K562 (cell line): ENCODE data around the gene PRR5. TPM values are rescaled to one million over a fixed set of nuclear protein-coding genes. Genes with fewer than 3 reads are reported as not detected.

ENCODE experiments used
- ATAC-seq: fragments of 200-7000 bp; cut with Tn5 transposase; 3 replicates; pipeline ENCODE4 v1.9.1; 2020; ENCODE audit warnings: moderate library complexity
- BruUV-seq: library from RNA; stranded (reverse); fragments of 400-500 nt; replicated peaks from 2 replicates; lab custom pipeline; 2021; lab: Mats Ljungman, UMichigan
- CTCF ChIA-PET: fragments of 300-600 bp; formaldehyde crosslinking; extraction: SDS; loops from one replicate; lab custom pipeline; 2021; ENCODE audit warnings: low intra/inter-chr PET ratio; lab: Yijun Ruan, JAX
- POLR2A ChIA-PET: fragments of 300-600, 350-650 bp; sonication (Branson Sonifier 250); formaldehyde crosslinking; extraction: SDS; loops from one replicate; lab custom pipeline; 2021; ENCODE audit warnings: antibody characterized with exemption, inconsistent platforms; lab: Yijun Ruan, JAX
- DNase-seq, 4 experiments: peaks; one replicate each; pipeline versions ENCODE4 v3.0.0 to v3.0.0-alpha.2; 2011 to 2018; ENCODE audit warnings: low spot score in 3 of 4, mixed read lengths in 3 of 4; ENCODE audit errors: extremely low read depth in 1 of 4
- FAIRE-seq: peaks from 2 replicates; lab custom pipeline; 2011; peaks lifted over from hg19 to GRCh38; lab: Jason Lieb, UNC
- H2AFZ ChIP-seq: 2 replicates; pipeline ENCODE4 v1.6.0; 2011; ENCODE audit warnings: low read depth, low read length, control low read depth, inconsistent platforms
- H3K27ac ChIP-seq: fragments of 200-600 bp; 3 replicates; pipeline ENCODE4 v1.8.0; 2011; ENCODE audit warnings: low read depth, mild to moderate bottlenecking, control low read depth, inconsistent platforms, low read length, moderate library complexity, mixed read lengths; ENCODE audit errors: extremely low read depth
- H3K27me3 ChIP-seq, 2 experiments: fragments of 300-600 bp in 1 of 2; 2 replicates in 1 of 2; 3 replicates in 1 of 2; pipeline versions ENCODE4 v1.6.0 to v1.8.0; 2011; ENCODE audit warnings: inconsistent platforms in 2 of 2, low read length in 2 of 2, mild to moderate bottlenecking in 1 of 2, mixed read lengths in 1 of 2, moderate library complexity in 1 of 2; ENCODE audit not compliant: control insufficient read depth in 2 of 2, insufficient read depth in 2 of 2
- H3K36me3 ChIP-seq: fragments of 300-600 bp; 3 replicates; pipeline ENCODE4 v1.8.0; 2011; ENCODE audit warnings: mild to moderate bottlenecking, low read length, inconsistent platforms; ENCODE audit not compliant: control insufficient read depth, insufficient read depth
- H3K4me1 ChIP-seq, 2 experiments: fragments of 200-600 bp in 1 of 2; replicated peaks in 1 of 2; 2 replicates in 1 of 2; 3 replicates in 1 of 2; pipeline versions ENCODE4 v1.5.1 to v1.8.0; 2011; ENCODE audit warnings: inconsistent platforms in 2 of 2, low read length in 2 of 2, mild to moderate bottlenecking in 1 of 2, mixed read lengths in 1 of 2, moderate library complexity in 1 of 2; ENCODE audit not compliant: control insufficient read depth in 2 of 2, insufficient read depth in 2 of 2
- H3K4me2 ChIP-seq: 2 replicates; pipeline ENCODE4 v1.6.1; 2011; ENCODE audit warnings: low read length, control low read depth, inconsistent platforms, mixed read lengths; ENCODE audit not compliant: insufficient read depth
- H3K4me3 ChIP-seq: fragments of 200-600 bp; sonication (generic), shearing (Covaris generic); 2 replicates; pipeline ENCODE4 v1.5.1; 2016; ENCODE audit warnings: control low read depth, inconsistent platforms
- H3K79me2 ChIP-seq: fragments of 200-600 bp; 3 replicates; pipeline ENCODE4 v1.8.0; 2011; ENCODE audit warnings: low read length, inconsistent platforms; ENCODE audit not compliant: control insufficient read depth, insufficient read depth
- H3K9ac ChIP-seq, 2 experiments: 2 replicates each; pipeline versions ENCODE4 v1.6.0 to v1.6.1; 2011; ENCODE audit warnings: low read depth in 2 of 2, low read length in 2 of 2, control low read depth in 1 of 2, inconsistent platforms in 1 of 2, mild to moderate bottlenecking in 1 of 2, mixed read lengths in 1 of 2; ENCODE audit not compliant: insufficient read depth in 1 of 2
- H3K9me1 ChIP-seq: one replicate; pipeline ENCODE4 v1.6.0; 2011; ENCODE audit warnings: inconsistent platforms, mild to moderate bottlenecking, low read length, moderate library complexity; ENCODE audit not compliant: control insufficient read depth, insufficient read depth
- H3K9me3 ChIP-seq: replicated peaks from 2 replicates; pipeline ENCODE4 v1.5.1; 2011; ENCODE audit warnings: low read depth, low read length, inconsistent platforms; ENCODE audit not compliant: control insufficient read depth, insufficient read depth
- H4K20me1 ChIP-seq: replicated peaks from 2 replicates; pipeline ENCODE4 v1.6.1; 2011; ENCODE audit warnings: low read length, inconsistent platforms, mixed read lengths; ENCODE audit not compliant: control insufficient read depth, insufficient read depth
- KLF6 ChIP-seq: fragments of 250-450 bp; sonication (Bioruptor Pico); IDR thresholded peaks from 2 replicates; pipeline ENCODE4 v1.4.0; 2020; ENCODE audit warnings: mild to moderate bottlenecking, moderate library complexity, borderline replicate concordance
- NCOR1 ChIP-seq: fragments of 450-650 bp; IDR thresholded peaks from 2 replicates; pipeline ENCODE4 v1.6.1; 2016; ENCODE audit warnings: mild to moderate bottlenecking, moderate library complexity
- NFIC ChIP-seq: fragments of 450-650 bp; IDR thresholded peaks from 2 replicates; pipeline ENCODE4 v1.6.1; 2017; ENCODE audit warnings: mild to moderate bottlenecking, inconsistent platforms
- SNRNP70 ChIP-seq: fragments of 200-400 bp; formaldehyde crosslinking; optimal IDR thresholded peaks from 2 replicates; pipeline ENCODE3; 2017; ENCODE audit warnings: low read depth, low read length
- ZNF263 ChIP-seq: sonication (generic); formaldehyde crosslinking; IDR thresholded peaks from 2 replicates; pipeline ENCODE4 v1.8.0; 2022; ENCODE audit warnings: mild to moderate bottlenecking, missing genetic modification reagents, borderline replicate concordance
- ZNF274 ChIP-seq: IDR thresholded peaks from 2 replicates; pipeline ENCODE4 v1.6.1; 2011; ENCODE audit warnings: low read depth, mild to moderate bottlenecking, low read length, moderate library complexity, borderline replicate concordance
- ZNF785 ChIP-seq: fragments of 250-450 bp; sonication (Bioruptor Pico); IDR thresholded peaks from 2 replicates; pipeline ENCODE4 v1.4.0; 2020; ENCODE audit warnings: mild to moderate bottlenecking
- WGBS: fragments of 100-300 bp; shearing (Covaris generic); methylation state at CpG from one replicate; pipeline ENCODE4 v1.1.6; 2016; ENCODE audit warnings: low coverage, mixed read lengths; ENCODE audit not compliant: insufficient coverage; ENCODE audit errors: missing lambda C conversion rate; 5-methylcytosine and 5-hydroxymethylcytosine counted together
- in situ Hi-C: fragments of 300-500 bp; cut with MboI; formaldehyde crosslinking; loops from 4 replicates; pipeline ENCODE4 v1.15.0; 2018; ENCODE audit warnings: inconsistent platforms, mixed read lengths
- intact Hi-C: fragments of 100-400 bp; cut with micrococcal nuclease; formaldehyde crosslinking; loops from 2 replicates; pipeline ENCODE4 v1.14.2; 2022
- polyA plus RNA-seq, 8 experiments: library from polyadenylated mRNA; depleted of rRNA in 4 of 8; stranded (reverse) in 5 of 8; unstranded in 3 of 8; fragments of >200 nt; fragmentation: Nextera tagmentation in 2 of 8; fragmentation: Illumina TruSeq in 1 of 8; extraction: Ambion mirVana in 2 of 8; extraction: Trizol in 1 of 8; gene quantifications; 2 replicates each; pipeline versions ENCODE4 v1.2.1 to v1.2.3, GENCODE V29; 2011 to 2014; ENCODE audit warnings: inconsistent platforms in 1 of 8, missing spikeins in 1 of 8
- total RNA-seq, 7 experiments: library from RNA; depleted of rRNA in 6 of 7; stranded (reverse); fragments of >200 nt in 6 of 7; fragmentation: Illumina TruSeq in 2 of 7; extraction: Trizol in 2 of 7; gene quantifications; 2 replicates each; pipeline versions ENCODE4 v1.2.1 to v1.2.3, GENCODE V29; 2011 to 2021; ENCODE audit warnings: low replicate concordance in 1 of 7
- TF ChIP-seq, protein P1 (sequence below): sonication (generic); IDR thresholded peaks from 2 replicates; pipeline ENCODE4 v1.6.1; 2016
- TF ChIP-seq, protein P2 (sequence below): conservative IDR thresholded peaks from 2 replicates; pipeline ENCODE4 v1.6.1; 2011; ENCODE audit warnings: low read depth, mild to moderate bottlenecking, low read length; ENCODE audit not compliant: control insufficient read depth

PRR5 gene
- total and polyA plus RNA-seq, 9 of the 15 experiments (the other 6 are each of a cell fraction or from before 2014, with no cell fraction given), result 0.13 to 21.0 (median 7.5) TPM

DNA sequence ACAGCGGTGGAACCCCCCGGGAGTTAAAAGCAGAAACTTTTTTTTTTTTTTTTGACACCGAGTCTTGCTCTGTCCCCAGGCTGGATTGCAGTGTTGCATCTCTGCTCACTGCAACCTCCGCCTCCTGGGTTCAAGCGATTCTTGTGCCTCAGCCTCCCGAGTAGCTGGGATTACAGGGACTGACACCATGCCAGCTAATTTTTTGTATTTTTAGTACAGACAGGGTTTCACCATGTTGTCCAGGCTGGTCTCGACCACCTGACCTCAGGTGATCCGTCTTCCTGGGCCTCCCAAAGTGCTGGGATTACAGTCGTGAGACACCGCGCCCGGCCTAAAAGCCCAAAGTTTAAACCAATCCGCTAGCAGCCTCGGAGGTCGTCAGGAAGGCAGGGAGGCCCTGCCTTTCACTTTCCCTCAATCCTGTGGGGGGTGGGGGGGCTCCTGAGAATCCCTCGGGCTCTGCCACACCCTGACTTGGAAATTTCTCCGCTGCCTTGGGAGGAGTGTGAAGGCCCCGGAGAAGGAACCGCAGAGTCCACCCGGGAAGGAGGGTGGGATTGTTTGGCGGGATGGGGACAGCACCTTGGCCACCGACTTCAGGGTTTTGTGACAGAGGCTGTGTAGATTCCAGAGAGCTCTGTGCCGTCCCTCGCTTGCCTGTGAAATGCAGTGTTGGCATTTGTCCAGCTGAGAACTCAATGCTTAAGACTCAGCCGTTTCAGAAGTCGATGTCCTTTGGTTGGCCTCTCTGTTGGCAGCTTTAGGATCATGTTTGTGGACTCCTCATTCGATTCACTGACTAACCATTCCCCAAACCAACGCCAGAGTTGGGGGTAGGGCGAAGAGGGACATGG lies 51.4 kb downstream of the PRR5 start:
- no peak overlapping the region for H2AFZ ChIP-seq
- H3K9me3 ChIP-seq, result no peaks in the 10 kb centered on the region
- CTCF ChIA-PET, result no interaction called here
- no peaks in the 10 kb centered on the region for H3K79me2 ChIP-seq
- H3K27me3 ChIP-seq, result peaks cover 7 to 25% of the 10 kb centered on the region in 2 experiments; a peak in 2 of 5 replicates
- DNase-seq (no peak), ATAC-seq (peak; percentile 51; the same call in 2 of the 3 replicates), FAIRE-seq (no peak)
- H3K36me3 ChIP-seq, result no peaks in the 10 kb centered on the region
- H3K27ac ChIP-seq, result no peak overlapping the region
- in situ Hi-C loops, result no loop called here
- no TSS peak for BruUV-seq
- intact Hi-C loops, result no loop called here
- WGBS, result 21% methylated on average over 11 of the region's 29 CpGs
- POLR2A ChIA-PET, result no interaction called here
- no peak overlapping the region; the same call in 1 of the 2 replicates for H3K4me3 ChIP-seq
- 0 out of 4 replicates have a peak overlapping the region, but pooled peaks of 1 of the 2 experiments have one; percentile 17 for H3K9ac ChIP-seq
- H4K20me1 ChIP-seq, result no peaks in the 10 kb centered on the region
- no peaks in the 10 kb centered on the region for H3K9me1 ChIP-seq
- TF ChIP-seq ZNF785 (CRISPR knock-in tag), result no peak
- TF ChIP-seq NFIC, result peak; percentile 70
- no peak for TF ChIP-seq NCOR1
- peaks cover 0 to 15% of the 10 kb centered on the region in 2 experiments; a peak in 2 of 5 replicates for H3K4me1 ChIP-seq
- H3K4me2 ChIP-seq, result peak overlapping the region; percentile 37; the same call in 1 of the 2 replicates

DNA sequence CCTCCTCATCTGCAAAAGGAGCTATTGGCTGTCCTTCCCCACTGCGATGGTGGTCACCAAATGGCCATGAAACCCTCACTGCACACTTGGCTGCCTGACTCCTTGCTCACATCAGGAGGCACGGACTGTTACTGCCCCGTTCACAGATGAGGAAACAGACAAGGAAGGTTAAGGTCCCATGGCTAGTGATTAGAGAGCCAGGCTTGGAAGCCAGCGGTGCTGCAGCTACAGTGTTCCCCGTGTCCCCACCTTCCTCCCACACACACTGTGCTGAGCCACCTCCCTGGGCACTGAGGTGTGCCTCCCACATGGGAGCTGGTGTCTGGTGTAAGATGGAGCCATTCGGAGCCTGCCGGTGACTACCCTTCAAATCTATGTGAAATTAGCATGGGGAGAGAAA lies 53.0 kb downstream of the PRR5 start:
- TF ChIP-seq, protein P1, sequence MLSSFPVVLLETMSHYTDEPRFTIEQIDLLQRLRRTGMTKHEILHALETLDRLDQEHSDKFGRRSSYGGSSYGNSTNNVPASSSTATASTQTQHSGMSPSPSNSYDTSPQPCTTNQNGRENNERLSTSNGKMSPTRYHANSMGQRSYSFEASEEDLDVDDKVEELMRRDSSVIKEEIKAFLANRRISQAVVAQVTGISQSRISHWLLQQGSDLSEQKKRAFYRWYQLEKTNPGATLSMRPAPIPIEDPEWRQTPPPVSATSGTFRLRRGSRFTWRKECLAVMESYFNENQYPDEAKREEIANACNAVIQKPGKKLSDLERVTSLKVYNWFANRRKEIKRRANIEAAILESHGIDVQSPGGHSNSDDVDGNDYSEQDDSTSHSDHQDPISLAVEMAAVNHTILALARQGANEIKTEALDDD, result no peak
- TF ChIP-seq ZNF274, result no peak
- no peak for TF ChIP-seq ZNF263 (CRISPR knock-in tag)
- TF ChIP-seq, protein P2, sequence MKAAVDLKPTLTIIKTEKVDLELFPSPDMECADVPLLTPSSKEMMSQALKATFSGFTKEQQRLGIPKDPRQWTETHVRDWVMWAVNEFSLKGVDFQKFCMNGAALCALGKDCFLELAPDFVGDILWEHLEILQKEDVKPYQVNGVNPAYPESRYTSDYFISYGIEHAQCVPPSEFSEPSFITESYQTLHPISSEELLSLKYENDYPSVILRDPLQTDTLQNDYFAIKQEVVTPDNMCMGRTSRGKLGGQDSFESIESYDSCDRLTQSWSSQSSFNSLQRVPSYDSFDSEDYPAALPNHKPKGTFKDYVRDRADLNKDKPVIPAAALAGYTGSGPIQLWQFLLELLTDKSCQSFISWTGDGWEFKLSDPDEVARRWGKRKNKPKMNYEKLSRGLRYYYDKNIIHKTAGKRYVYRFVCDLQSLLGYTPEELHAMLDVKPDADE, result no peak
- no peak for TF ChIP-seq KLF6
- no peak for TF ChIP-seq SNRNP70
- TF ChIP-seq, all 486 proteins: peak for 0

More for the DNA sequence above, 53.0 kb downstream of the PRR5 start:
- Histone ChIP-seq H3K9ac (no peak overlapping the region), H3K27me3 (peaks cover 7 to 33% of the 10 kb centered on the region in 2 experiments; a peak in 3 of 5 replicates), H3K9me1 (no peaks in the 10 kb centered on the region), H4K20me1 (0 out of 2 replicates have a peak, but pooled peaks cover 4% of the 10 kb centered on the region), H3K4me1 (peaks cover 0 to 15% of the 10 kb centered on the region in 2 experiments; a peak in 2 of 5 replicates), H3K27ac (no peak overlapping the region; the same call in 2 of the 3 replicates), H3K9me3 (no peaks in the 10 kb centered on the region), H3K4me3 (no peak overlapping the region), H3K79me2 (no peaks in the 10 kb centered on the region), H3K36me3 (no peaks in the 10 kb centered on the region), H3K4me2 (no peak overlapping the region), H2AFZ (no peak overlapping the region)
- in situ Hi-C loops, result no loop called here
- ChIA-PET POLR2A (no interaction called here), CTCF (no interaction called here)
- WGBS, result 17% methylated on average over 4 of the region's 7 CpGs
- FAIRE-seq (no peak), DNase-seq (no peak), ATAC-seq (no peak)
- BruUV-seq, result no TSS peak
- intact Hi-C loops, result no loop called here
